H1 (cell line): ENCODE results near the gene ARRB1. TPM values are rescaled to one million over a fixed set of nuclear protein-coding genes. Genes with fewer than 3 reads are reported as not detected.

Source experiments
- CHD2 ChIP-seq: IDR thresholded peaks from 2 replicates; pipeline ENCODE4 v1.6.1; 2012; ENCODE audit warnings: low read length, improper control_type of control experiment
- NANOG ChIP-seq: IDR thresholded peaks from 2 replicates; pipeline ENCODE4 v1.6.1; 2011; ENCODE audit warnings: low read length, low read depth, mild to moderate bottlenecking, inconsistent platforms; ENCODE audit not compliant: insufficient read depth, poor library complexity, severe bottlenecking
- polyA plus RNA-seq, 7 experiments: library from polyadenylated mRNA; depleted of rRNA in 3 of 7; stranded (reverse) in 5 of 7; unstranded in 2 of 7; fragments of >200 nt in 5 of 7; fragments of 200-250 nt in 2 of 7; gene quantifications; 1 replicate in 5 of 7; 2 replicates in 1 of 7; 4 replicates in 1 of 7; pipeline versions ENCODE4 v1.2.1 to v1.2.3, GENCODE V29; 2011 to 2013; ENCODE audit warnings: missing spikeins in 2 of 7, mixed read lengths in 2 of 7
- total RNA-seq: library from RNA; stranded (reverse); fragmentation: NEBNext Ultra II Directional; extraction: Animal tissue kit (Norgen Biotek cat#: 25700); gene quantifications from 2 replicates; pipeline ENCODE4 v1.2.1, GENCODE V29; 2021

ARRB1 gene
- total and polyA plus RNA-seq, 2 of the 8 experiments (the other 6 are each of a cell fraction or from before 2014, with no cell fraction given): 9.4 to 31.8 TPM

DNA sequence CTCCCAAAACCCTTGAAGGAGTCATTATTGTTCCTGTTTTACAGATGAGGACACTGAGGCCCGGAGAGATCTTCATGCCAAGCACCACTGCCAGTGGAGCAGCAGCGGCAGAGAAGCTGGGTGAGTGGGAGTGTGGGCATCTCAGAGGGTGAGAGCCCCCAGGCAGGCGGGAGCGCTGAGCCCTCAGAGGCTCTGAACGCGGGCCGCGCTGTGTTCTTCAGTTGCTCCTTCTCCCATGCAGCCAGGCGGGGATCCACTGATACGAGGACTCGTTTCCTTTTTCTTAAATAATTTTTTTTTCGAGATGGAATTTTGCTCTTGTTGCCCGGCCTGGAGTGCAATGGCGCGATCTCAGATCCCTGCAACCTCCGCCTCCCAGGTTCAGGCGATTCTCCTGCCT is 63.9 kb downstream of the ARRB1 start (continued):
- no peak for TF ChIP-seq CHD2
- TF ChIP-seq NANOG: no peak
